A549 (cell line): ENCODE results near the gene SELENOO. TPM values are rescaled to one million over a fixed set of nuclear protein-coding genes. Genes with fewer than 3 reads are reported as not detected.

Source experiments
- ATAC-seq, 2 experiments: fragments of 200-7000 bp in 1 of 2; fragments of >200 bp in 1 of 2; cut with Nextera tagmentation in 1 of 2; cut with Tn5 transposase in 1 of 2; 3 replicates each; pipeline versions ENCODE4 v1.8.0 to v1.9.1; 2018 to 2020; ENCODE audit warnings: mild to moderate bottlenecking in 1 of 2, moderate library complexity in 1 of 2
- CTCF ChIA-PET: fragments of 300-600 bp; sonication (Branson Sonifier 250); formaldehyde crosslinking; extraction: SDS; loops from one replicate; lab custom pipeline; 2021; ENCODE audit warnings: antibody characterized with exemption, inconsistent platforms; lab: Yijun Ruan, JAX
- POLR2A ChIA-PET: fragments of 350-600 bp; formaldehyde crosslinking; extraction: SDS; loops from one replicate; lab custom pipeline; 2021; ENCODE audit warnings: antibody characterized with exemption, inconsistent platforms; lab: Yijun Ruan, JAX
- DNase-seq, 2 experiments: peaks; one replicate each; pipeline versions ENCODE4 v3.0.0 to v3.0.0-alpha.2; 2011 to 2016; ENCODE audit warnings: low read depth in 1 of 2, low spot score in 1 of 2
- FAIRE-seq: peaks from 2 replicates; lab custom pipeline; 2011; peaks lifted over from hg19 to GRCh38; lab: Jason Lieb, UNC
- H3K27ac ChIP-seq, 2 experiments: fragments of >200 bp; sonication (Bioruptor Twin); formaldehyde crosslinking; 3 replicates each; pipeline ENCODE4 v1.5.1; 2016 to 2017
- H3K4me1 ChIP-seq: fragments of >200 bp; sonication (Bioruptor Twin); formaldehyde crosslinking; 3 replicates; pipeline ENCODE4 v1.6.1; 2016
- H3K4me2 ChIP-seq: fragments of >200 bp; sonication (Bioruptor Twin); formaldehyde crosslinking; 3 replicates; pipeline ENCODE4 v1.6.1; 2016
- H3K4me3 ChIP-seq: fragments of >200 bp; sonication (Bioruptor Twin); formaldehyde crosslinking; 3 replicates; pipeline ENCODE4 v1.5.1; 2016
- H3K9me3 ChIP-seq: fragments of >200 bp; sonication (Bioruptor Twin); formaldehyde crosslinking; 3 replicates; pipeline ENCODE4 v1.6.1; 2016
- ATOH8 ChIP-seq: fragments of 250-450 bp; sonication (Bioruptor Pico); IDR thresholded peaks from 2 replicates; pipeline ENCODE4 v1.5.0; 2020; ENCODE audit warnings: low read depth, mild to moderate bottlenecking, moderate library complexity
- BCL3 ChIP-seq: fragments of >200 bp; sonication (Bioruptor Twin); formaldehyde crosslinking; IDR thresholded peaks from 3 replicates; pipeline ENCODE4 v1.6.1; 2016
- BHLHE40 ChIP-seq: IDR thresholded peaks from 2 replicates; pipeline ENCODE4 v1.6.1; 2012; ENCODE audit warnings: low read depth, low read length, inconsistent platforms
- CEBPB ChIP-seq, 2 experiments: fragments of >200 bp in 1 of 2; sonication (Bioruptor Twin) in 1 of 2; formaldehyde crosslinking in 1 of 2; IDR thresholded peaks; 2 replicates each; pipeline ENCODE4 v1.6.1; 2012 to 2016
- CHD2 ChIP-seq: fragments of 150-350 bp; IDR thresholded peaks from 2 replicates; pipeline ENCODE4 v1.6.1; 2014; ENCODE audit warnings: low read length; ENCODE audit not compliant: partially characterized antibody
- EHMT2 ChIP-seq: fragments of 200-600 bp; sonication (generic); IDR thresholded peaks from 2 replicates; pipeline ENCODE4 v1.6.1; 2016; ENCODE audit warnings: antibody characterized with exemption, low read depth, mild to moderate bottlenecking, moderate library complexity
- ELK1 ChIP-seq: fragments of 150-350 bp; IDR thresholded peaks from 2 replicates; pipeline ENCODE4 v1.6.1; 2014; ENCODE audit warnings: low read depth, mild to moderate bottlenecking, low read length
- EP300 ChIP-seq, 2 experiments: fragments of >200 bp; sonication (Bioruptor Twin); formaldehyde crosslinking; IDR thresholded peaks; 2 replicates in 1 of 2; 3 replicates in 1 of 2; pipeline ENCODE4 v1.6.1; 2016 to 2017
- ESRRA ChIP-seq: fragments of 150-350 bp; IDR thresholded peaks from 2 replicates; pipeline ENCODE4 v1.6.1; 2014; ENCODE audit warnings: mild to moderate bottlenecking, low read length, borderline replicate concordance
- FOXS1 ChIP-seq: fragments of 250-450 bp; sonication (Bioruptor Pico); IDR thresholded peaks from 2 replicates; pipeline ENCODE4 v1.5.0; 2020; ENCODE audit warnings: mild to moderate bottlenecking, moderate library complexity
- GATA3 ChIP-seq: IDR thresholded peaks from 2 replicates; pipeline ENCODE4 v1.6.1; 2012; ENCODE audit warnings: borderline replicate concordance
- HDAC2 ChIP-seq: fragments of 200-600 bp; sonication (generic); IDR thresholded peaks from 2 replicates; pipeline ENCODE4 v1.6.1; 2016
- HOXB13 ChIP-seq: fragments of 250-450 bp; sonication (Bioruptor Pico); IDR thresholded peaks from 2 replicates; pipeline ENCODE4 v1.5.0; 2020; ENCODE audit warnings: low read depth, mild to moderate bottlenecking, moderate library complexity
- JUNB ChIP-seq: fragments of >200 bp; sonication (Bioruptor Twin); formaldehyde crosslinking; IDR thresholded peaks from 2 replicates; pipeline ENCODE4 v1.6.1; 2016
- MAFK ChIP-seq: fragments of 450-650 bp; IDR thresholded peaks from 2 replicates; pipeline ENCODE4 v1.6.1; 2014; ENCODE audit not compliant: partially characterized antibody
- NR3C1 ChIP-seq: fragments of >200 bp; sonication (Bioruptor Twin); formaldehyde crosslinking; IDR thresholded peaks from 3 replicates; pipeline ENCODE4 v1.6.1; 2017
- PBX3 ChIP-seq: IDR thresholded peaks from 2 replicates; pipeline ENCODE4 v1.6.1; 2012
- POLR2A ChIP-seq: IDR thresholded peaks from 2 replicates; pipeline ENCODE4 v1.6.1; 2012; ENCODE audit warnings: mild to moderate bottlenecking, low read length
- RARB ChIP-seq: fragments of 250-450 bp; sonication (Bioruptor Pico); IDR thresholded peaks from 2 replicates; pipeline ENCODE4 v1.8.0; 2021; ENCODE audit warnings: mild to moderate bottlenecking, moderate library complexity
- RCOR1 ChIP-seq: fragments of 150-350 bp; IDR thresholded peaks from 2 replicates; pipeline ENCODE4 v1.6.1; 2014; ENCODE audit warnings: antibody characterized with exemption, low read length, low read depth
- REST ChIP-seq: fragments of 200-600 bp; sonication (generic); IDR thresholded peaks from 2 replicates; pipeline ENCODE4 v1.6.1; 2016; ENCODE audit warnings: antibody characterized with exemption, mild to moderate bottlenecking, moderate library complexity
- SREBF2 ChIP-seq: fragments of 450-650 bp; IDR thresholded peaks from 2 replicates; pipeline ENCODE4 v1.6.1; 2014; ENCODE audit warnings: mild to moderate bottlenecking, moderate library complexity
- TFCP2L1 ChIP-seq: fragments of 250-450 bp; sonication (Bioruptor Pico); IDR thresholded peaks from 2 replicates; pipeline ENCODE4 v1.5.0; 2021; ENCODE audit warnings: mild to moderate bottlenecking
- TP53 ChIP-seq: fragments of 250-450 bp; sonication (Bioruptor Pico); IDR thresholded peaks from 2 replicates; pipeline ENCODE4 v1.5.0; 2021; ENCODE audit warnings: mild to moderate bottlenecking, moderate library complexity
- ZC3H11A ChIP-seq: fragments of 450-650 bp; IDR thresholded peaks from 2 replicates; pipeline ENCODE4 v1.6.1; 2014; ENCODE audit warnings: antibody characterized with exemption, mild to moderate bottlenecking
- ZFP36 ChIP-seq: fragments of 450-650 bp; IDR thresholded peaks from 2 replicates; pipeline ENCODE4 v1.6.1; 2014; ENCODE audit warnings: borderline replicate concordance; ENCODE audit not compliant: partially characterized antibody
- ZNF302 ChIP-seq: fragments of 250-450 bp; sonication (Bioruptor Pico); IDR thresholded peaks from 2 replicates; pipeline ENCODE4 v1.9.0; 2021; ENCODE audit warnings: inconsistent platforms, mild to moderate bottlenecking, moderate library complexity
- ZSCAN20 ChIP-seq: fragments of 250-450 bp; sonication (Bioruptor Pico); IDR thresholded peaks from 2 replicates; pipeline ENCODE4 v1.8.0; 2022; ENCODE audit warnings: mild to moderate bottlenecking, moderate library complexity
- WGBS: methylation state at CpG from one replicate; pipeline ENCODE4 v1.1.6; 2017; ENCODE audit errors: missing lambda C conversion rate; 5-methylcytosine and 5-hydroxymethylcytosine counted together
- polyA plus RNA-seq, 4 experiments: library from polyadenylated mRNA; depleted of rRNA in 3 of 4; stranded (reverse); fragments of >200 nt; fragmentation: RNase III in 1 of 4; extraction: RNeasy Plus Mini Kit Qiagen cat#74134 plus additional on column Dnase treatment in 1 of 4; gene quantifications; 2 replicates in 3 of 4; 3 replicates in 1 of 4; pipeline ENCODE4 v1.2.3, GENCODE V29; 2011 to 2017

Gene SELENOO
- polyA plus RNA-seq, 2 of the 4 experiments (the other 2 are of a cell fraction) = 7.8 to 14.7 TPM

GRCh38 chr22:50153056-50153755, 47.6 kb upstream of the SELENOO start (continued):
- TF ChIP-seq RARB = no peak
- TF ChIP-seq EHMT2 = no peak
- no peak for TF ChIP-seq JUNB
- no peak for TF ChIP-seq TP53
- TF ChIP-seq HDAC2 = no peak

GRCh38 chr22:50153756-50154140, 47.1 kb upstream of the SELENOO start:
- ATAC-seq (no peak), FAIRE-seq (no peak), DNase-seq (no peak)
- ChIA-PET POLR2A (no interaction called here), CTCF (interaction anchor here (1.2 kb wide), 1 partner anchor 9 kb away, joined by 3 read pairs; no protein-coding TSS in a partner anchor)
- no peak overlapping the region for H3K4me2 ChIP-seq
- H3K9me3 ChIP-seq = no peaks in the 10 kb centered on the region
- H3K27ac ChIP-seq = no peak overlapping the region
- TF ChIP-seq NR3C1 (no peak), ESRRA (no peak), BCL3 (no peak), EHMT2 (no peak), BHLHE40 (no peak), PBX3 (no peak), POLR2A (no peak), GATA3 (no peak), ATOH8 (CRISPR knock-in tag) (no peak), ELK1 (no peak), RCOR1 (no peak), ZNF302 (CRISPR knock-in tag) (no peak), ZFP36 (no peak), TFCP2L1 (no peak)
- H3K4me1 ChIP-seq = no peaks in the 10 kb centered on the region
- H3K4me3 ChIP-seq = no peak overlapping the region
- WGBS = 48% methylated on average over 6 of the region's 7 CpGs

GRCh38 chr22:50157709-50158375, 43.0 kb upstream of the SELENOO start:
- DNase-seq (no peak), FAIRE-seq (no peak), ATAC-seq (no peak)
- ChIA-PET CTCF (interaction anchor here (1.9 kb wide), 1 partner anchor 9 kb away, joined by 15 read pairs; no protein-coding TSS in a partner anchor), POLR2A (interaction anchor here (0.6 kb wide), 1 partner anchor 119 kb away, joined by 4 read pairs; no protein-coding TSS in a partner anchor)
- no peak overlapping the region for H3K4me2 ChIP-seq
- H3K27ac ChIP-seq = no peak overlapping the region
- no peak overlapping the region for H3K4me3 ChIP-seq
- H3K9me3 ChIP-seq = no peaks in the 10 kb centered on the region
- WGBS = 47% methylated on average over 14 of the region's 21 CpGs
- no peaks in the 10 kb centered on the region for H3K4me1 ChIP-seq
- TF ChIP-seq ESRRA (no peak), CHD2 (no peak), CEBPB (IDR thresholded peaks at IDR 0.05) (no peak), EP300 (IDR thresholded peaks at IDR 0.05) (no peak), ZSCAN20 (CRISPR knock-in tag) (no peak), SREBF2 (no peak), BCL3 (no peak), MAFK (no peak), REST (no peak), ZC3H11A (no peak), HOXB13 (CRISPR knock-in tag) (no peak), FOXS1 (CRISPR knock-in tag) (no peak)
